MCF 10A (cell line): ENCODE measurements around the gene GLS. TPM values are rescaled to one million over a fixed set of nuclear protein-coding genes. Genes with fewer than 3 reads are reported as not detected.

Source experiments
- BruUV-seq: library from RNA; stranded (reverse); fragments of 400-500 nt; replicated peaks from 2 replicates; lab custom pipeline; 2021; lab: Mats Ljungman, UMichigan
- CTCF ChIA-PET: fragments of 300-600 bp; sonication (Branson Sonifier 250); formaldehyde crosslinking; extraction: SDS; loops from one replicate; lab custom pipeline; 2021; ENCODE audit warnings: antibody characterized with exemption, inconsistent platforms; lab: Yijun Ruan, JAX
- POLR2A ChIA-PET: fragments of 300-600, 350-650 bp; sonication (Branson Sonifier 250); formaldehyde crosslinking; extraction: SDS; loops from one replicate; lab custom pipeline; 2020; ENCODE audit warnings: antibody characterized with exemption, inconsistent platforms; lab: Yijun Ruan, JAX
- DNase-seq: peaks from one replicate; pipeline ENCODE4 v3.0.0-alpha.2; 2018; ENCODE audit not compliant: unreplicated experiment
- H3K27ac Mint-ChIP-seq: one replicate; pipeline ENCODE4 v1.8.0; 2022; ENCODE audit warnings: mild to moderate bottlenecking, low read depth, mixed read lengths; ENCODE audit not compliant: unreplicated experiment
- H3K27me3 Mint-ChIP-seq: one replicate; pipeline ENCODE4 v1.8.0; 2022; ENCODE audit warnings: mixed read lengths; ENCODE audit not compliant: insufficient read depth, unreplicated experiment
- H3K36me3 Mint-ChIP-seq: one replicate; pipeline ENCODE4 v1.8.0; 2022; ENCODE audit warnings: mild to moderate bottlenecking, moderate library complexity, mixed read lengths; ENCODE audit not compliant: insufficient read depth, unreplicated experiment
- H3K4me1 Mint-ChIP-seq: one replicate; pipeline ENCODE4 v1.8.0; 2022; ENCODE audit warnings: mixed read lengths; ENCODE audit not compliant: insufficient read depth, unreplicated experiment
- H3K4me3 Mint-ChIP-seq: one replicate; pipeline ENCODE4 v1.8.0; 2022; ENCODE audit warnings: mild to moderate bottlenecking, moderate library complexity, mixed read lengths; ENCODE audit not compliant: unreplicated experiment
- H3K9me3 Mint-ChIP-seq: one replicate; pipeline ENCODE4 v1.8.0; 2022; ENCODE audit warnings: mixed read lengths; ENCODE audit not compliant: unreplicated experiment
- intact Hi-C: fragments of 100-400 bp; cut with micrococcal nuclease; formaldehyde crosslinking; loops from 2 replicates; pipeline ENCODE4 v1.14.1; 2022
- total RNA-seq: library from RNA; stranded (reverse); gene quantifications from 2 replicates; pipeline ENCODE4 v1.2.3, GENCODE V29; 2022
- TF ChIP-seq, protein P1 (sequence below): fragments of 200-600 bp; IDR thresholded peaks from one replicate; pipeline ENCODE4 v1.8.0; 2022; ENCODE audit warnings: antibody characterized with exemption, mild to moderate bottlenecking; ENCODE audit not compliant: unreplicated experiment

GLS gene
- total RNA-seq, 1 experiment from 2014 or later, result 121 TPM

- H3K4me1 Mint-ChIP-seq, result peaks cover 38% of the 10 kb centered on the region
- H3K36me3 Mint-ChIP-seq, result no peaks in the 10 kb centered on the region
- POLR2A ChIA-PET, result interaction anchor here (0.8 to 1.2 kb wide), 3 partner anchors 18 to 45 kb away, joined by 3 read pairs; no protein-coding TSS in a partner anchor
- TF ChIP-seq, protein P1, sequence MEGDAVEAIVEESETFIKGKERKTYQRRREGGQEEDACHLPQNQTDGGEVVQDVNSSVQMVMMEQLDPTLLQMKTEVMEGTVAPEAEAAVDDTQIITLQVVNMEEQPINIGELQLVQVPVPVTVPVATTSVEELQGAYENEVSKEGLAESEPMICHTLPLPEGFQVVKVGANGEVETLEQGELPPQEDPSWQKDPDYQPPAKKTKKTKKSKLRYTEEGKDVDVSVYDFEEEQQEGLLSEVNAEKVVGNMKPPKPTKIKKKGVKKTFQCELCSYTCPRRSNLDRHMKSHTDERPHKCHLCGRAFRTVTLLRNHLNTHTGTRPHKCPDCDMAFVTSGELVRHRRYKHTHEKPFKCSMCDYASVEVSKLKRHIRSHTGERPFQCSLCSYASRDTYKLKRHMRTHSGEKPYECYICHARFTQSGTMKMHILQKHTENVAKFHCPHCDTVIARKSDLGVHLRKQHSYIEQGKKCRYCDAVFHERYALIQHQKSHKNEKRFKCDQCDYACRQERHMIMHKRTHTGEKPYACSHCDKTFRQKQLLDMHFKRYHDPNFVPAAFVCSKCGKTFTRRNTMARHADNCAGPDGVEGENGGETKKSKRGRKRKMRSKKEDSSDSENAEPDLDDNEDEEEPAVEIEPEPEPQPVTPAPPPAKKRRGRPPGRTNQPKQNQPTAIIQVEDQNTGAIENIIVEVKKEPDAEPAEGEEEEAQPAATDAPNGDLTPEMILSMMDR, result no peak
- BruUV-seq, result no TSS peak
- CTCF ChIA-PET, result interaction anchor here (0.6 to 1.3 kb wide), 4 partner anchors 13 to 58 kb away, joined by 3 to 5 read pairs (median 4); no protein-coding TSS in a partner anchor
- H3K4me3 Mint-ChIP-seq, result no peak overlapping the region
- DNase-seq, result peak; percentile 74
- H3K27ac Mint-ChIP-seq, result no peak overlapping the region
- no peaks in the 10 kb centered on the region for H3K9me3 Mint-ChIP-seq
- intact Hi-C loops, result no loop called here
- no peaks in the 10 kb centered on the region for H3K27me3 Mint-ChIP-seq
Measured at GRCh38 chr2:190835303-190835930, 45.2 kb upstream of the GLS start.

- no peaks in the 10 kb centered on the region for H3K9me3 Mint-ChIP-seq
Measured at GRCh38 chr2:190836767-190837166, 43.9 kb upstream of the GLS start.

GRCh38 chr2:190837420-190837819 is 43.2 kb upstream of the GLS start:
- Mint-ChIP-seq H3K9me3 (no peaks in the 10 kb centered on the region), H3K4me1 (peaks cover 50% of the 10 kb centered on the region), H3K4me3 (no peak overlapping the region), H3K27ac (peak overlapping the region; percentile 40), H3K27me3 (no peaks in the 10 kb centered on the region), H3K36me3 (no peaks in the 10 kb centered on the region)
- DNase-seq, result no peak
- TF ChIP-seq, protein P1, result no peak
- CTCF ChIA-PET, result no interaction called here
- BruUV-seq, result no TSS peak
- POLR2A ChIA-PET, result interaction anchor here (1.0 to 1.6 kb wide), 2 partner anchors 27 to 43 kb away, joined by 3 to 4 read pairs; no protein-coding TSS in a partner anchor
- intact Hi-C loops, result no loop called here

More at GRCh38 chr2:190836767-190837166, 43.9 kb upstream of the GLS start:
- intact Hi-C loops, result no loop called here
- TF ChIP-seq, protein P1, result no peak
- Mint-ChIP-seq H3K27ac (no peak overlapping the region), H3K4me1 (peaks cover 44% of the 10 kb centered on the region), H3K4me3 (no peak overlapping the region), H3K36me3 (no peaks in the 10 kb centered on the region), H3K27me3 (no peaks in the 10 kb centered on the region)
- no TSS peak for BruUV-seq
- ChIA-PET CTCF (interaction anchor here (1.1 kb wide), 1 partner anchor 665 kb away, joined by 3 read pairs; no protein-coding TSS in a partner anchor), POLR2A (interaction anchor here (1.6 kb wide), 1 partner anchor 27 kb away, joined by 4 read pairs; no protein-coding TSS in a partner anchor)
- DNase-seq, result no peak

- Mint-ChIP-seq H3K36me3 (no peaks in the 10 kb centered on the region), H3K27ac (peak overlapping the region; percentile 40), H3K4me3 (no peak overlapping the region), H3K27me3 (no peaks in the 10 kb centered on the region), H3K4me1 (peaks cover 54% of the 10 kb centered on the region), H3K9me3 (no peaks in the 10 kb centered on the region)
- ChIA-PET CTCF (interaction anchor here (0.7 to 4.1 kb wide), 2 partner anchors 12 to 924 kb away, joined by 3 to 16 read pairs; no protein-coding TSS in a partner anchor), POLR2A (interaction anchor here (1.0 to 1.6 kb wide), 2 partner anchors 28 to 42 kb away, joined by 3 to 4 read pairs; no protein-coding TSS in a partner anchor)
- DNase-seq, result no peak
- TF ChIP-seq, protein P1, result no peak
- BruUV-seq, result no TSS peak
- intact Hi-C loops, result no loop called here
Measured at GRCh38 chr2:190837952-190838361, 42.7 kb upstream of the GLS start.
